Measurements from ENCODE around the gene ZNF541.

- TF ChIP-seq YY1 (IDR thresholded peaks at IDR 0.05; ENCODE audit: insufficient read depth, insufficient read length) (no peak), ZNF274 (IDR thresholded peaks at IDR 0.05; ENCODE audit: low read depth, low read length) (no peak)
Observed at GRCh38 chr19:47573071-47574026, at the start of gene ZNF541.
